CD14-positive monocyte (primary cell): ENCODE measurements around the gene PPP1R16B. TPM values are rescaled to one million over a fixed set of nuclear protein-coding genes. Genes with fewer than 3 reads are reported as not detected.

ENCODE experiments used
- DNase-seq, 3 donors: peaks; one replicate each; pipeline ENCODE4 v3.0.0-alpha.2; 2011 to 2022
- H2AFZ ChIP-seq: 2 replicates; pipeline ENCODE4 v1.6.0; 2012; ENCODE audit warnings: mild to moderate bottlenecking, low read depth, low read length, inconsistent platforms; ENCODE audit not compliant: insufficient read depth, poor library complexity, severe bottlenecking
- H3K27ac ChIP-seq, 2 donors: 1 replicate in 1 of 2; 2 replicates in 1 of 2; pipeline ENCODE4 v1.5.1; 2012 to 2013; ENCODE audit warnings: low read length in 2 of 2, control low read depth in 1 of 2, inconsistent platforms in 1 of 2, low read depth in 1 of 2, mild to moderate bottlenecking in 1 of 2
- H3K27me3 ChIP-seq, 2 donors: one replicate each; pipeline versions ENCODE4 v1.6.0 to v1.6.1; 2011 to 2013; ENCODE audit warnings: low read length in 2 of 2; ENCODE audit not compliant: control insufficient read depth in 2 of 2, insufficient read depth in 2 of 2
- H3K36me3 ChIP-seq, 2 donors: replicated peaks in 1 of 2; 1 replicate in 1 of 2; 2 replicates in 1 of 2; pipeline versions ENCODE4 v1.5.1 to v1.6.1; 2012 to 2013; ENCODE audit warnings: low read length in 2 of 2, control low read depth in 1 of 2, inconsistent platforms in 1 of 2, mild to moderate bottlenecking in 1 of 2; ENCODE audit not compliant: insufficient read depth in 2 of 2, control insufficient read depth in 1 of 2
- H3K4me1 ChIP-seq, 2 donors: 1 replicate in 1 of 2; 2 replicates in 1 of 2; pipeline versions ENCODE4 v1.5.1 to v1.6.1; 2012 to 2013; ENCODE audit warnings: low read length in 2 of 2, control low read depth in 1 of 2, inconsistent platforms in 1 of 2, mild to moderate bottlenecking in 1 of 2, moderate library complexity in 1 of 2; ENCODE audit not compliant: insufficient read depth in 2 of 2, control insufficient read depth in 1 of 2
- H3K4me2 ChIP-seq: replicated peaks from 2 replicates; pipeline ENCODE3; 2012; ENCODE audit warnings: low read length, moderate library complexity, mild to moderate bottlenecking; ENCODE audit not compliant: poor library complexity, severe bottlenecking; ENCODE audit errors: extremely low read depth
- H3K4me3 ChIP-seq, 3 experiments: fragments of 200-600 bp in 1 of 3; sonication (generic) in 1 of 3; replicated peaks in 1 of 3; 1 replicate in 2 of 3; 2 replicates in 1 of 3; pipeline ENCODE4 v1.5.1; 2011 to 2013; ENCODE audit warnings: low read length in 3 of 3, mild to moderate bottlenecking in 3 of 3, control low read depth in 2 of 3, low read depth in 2 of 3, inconsistent platforms in 1 of 3, moderate library complexity in 1 of 3
- H3K79me2 ChIP-seq: 2 replicates; pipeline ENCODE4 v1.6.0; 2012; ENCODE audit warnings: mild to moderate bottlenecking, control low read depth, inconsistent platforms, low read length, moderate library complexity; ENCODE audit not compliant: insufficient read depth
- H3K9ac ChIP-seq: 2 replicates; pipeline ENCODE4 v1.6.0; 2017; ENCODE audit warnings: low read length, mild to moderate bottlenecking; ENCODE audit not compliant: insufficient read depth, poor library complexity, severe bottlenecking
- H3K9me3 ChIP-seq, 2 donors: replicated peaks in 1 of 2; 1 replicate in 1 of 2; 2 replicates in 1 of 2; pipeline versions ENCODE4 v1.5.1 to v1.6.1; 2012 to 2013; ENCODE audit warnings: low read length in 2 of 2, control low read depth in 1 of 2; ENCODE audit not compliant: control insufficient read depth in 1 of 2, insufficient read depth in 1 of 2
- H4K20me1 ChIP-seq: 2 replicates; pipeline ENCODE4 v1.6.0; 2012; ENCODE audit warnings: mild to moderate bottlenecking, low read length, control low read depth, moderate library complexity; ENCODE audit not compliant: insufficient read depth
- H3K27ac Mint-ChIP-seq, 7 donors: one replicate each; pipeline ENCODE4 v1.8.0; 2020; ENCODE audit warnings: mild to moderate bottlenecking in 7 of 7, mixed read lengths in 7 of 7, moderate library complexity in 6 of 7, inconsistent platforms in 2 of 7
- H3K27me3 Mint-ChIP-seq, 3 donors: one replicate each; pipeline ENCODE4 v1.8.0; 2021 to 2022; ENCODE audit warnings: low read depth in 3 of 3, mild to moderate bottlenecking in 3 of 3, mixed read lengths in 3 of 3, moderate library complexity in 3 of 3, inconsistent platforms in 1 of 3
- H3K36me3 Mint-ChIP-seq, 2 donors: one replicate each; pipeline ENCODE4 v1.8.0; 2020; ENCODE audit warnings: mixed read lengths in 2 of 2, inconsistent platforms in 1 of 2, mild to moderate bottlenecking in 1 of 2
- H3K4me1 Mint-ChIP-seq: one replicate; pipeline ENCODE4 v1.8.0; 2020; ENCODE audit warnings: mild to moderate bottlenecking, mixed read lengths
- H3K4me3 Mint-ChIP-seq, 2 donors: one replicate each; pipeline ENCODE4 v1.8.0; 2020; ENCODE audit warnings: mild to moderate bottlenecking in 2 of 2, mixed read lengths in 2 of 2, moderate library complexity in 1 of 2
- H3K9me3 Mint-ChIP-seq, 7 donors: one replicate each; pipeline ENCODE4 v1.8.0; 2020 to 2022; ENCODE audit warnings: mixed read lengths in 7 of 7, mild to moderate bottlenecking in 6 of 7, moderate library complexity in 6 of 7, inconsistent platforms in 2 of 7
- WGBS: methylation state at CpG from one replicate; pipeline ENCODE4 v1.1.5; 2013; ENCODE audit warnings: missing lambda C conversion rate; ENCODE audit not compliant: insufficient coverage; 5-methylcytosine and 5-hydroxymethylcytosine counted together
- intact Hi-C, 2 donors: fragments of 100-400 bp; cut with micrococcal nuclease; formaldehyde crosslinking; loops; one replicate each; pipeline versions ENCODE4 v1.15.0 to v1.15.1; 2023
- polyA plus RNA-seq, 3 donors: library from polyadenylated mRNA; depleted of rRNA in 1 of 3; unstranded in 2 of 3; stranded (reverse) in 1 of 3; fragments of 300-500 nt in 2 of 3; fragments of >200 nt in 1 of 3; fragmentation: Illumina TruSeq in 2 of 3; gene quantifications; 1 replicate in 2 of 3; 2 replicates in 1 of 3; pipeline ENCODE4 v1.2.3, GENCODE V29; 2012 to 2021
- TF ChIP-seq, protein P1 (sequence below): fragments of 200-600 bp; IDR thresholded peaks from one replicate; pipeline ENCODE4 v1.8.0; 2022; ENCODE audit warnings: antibody characterized with exemption, mild to moderate bottlenecking

The PPP1R16B gene
- polyA plus RNA-seq, 3 donors, result 1.1 to 4.4 (median 1.4) TPM

DNA sequence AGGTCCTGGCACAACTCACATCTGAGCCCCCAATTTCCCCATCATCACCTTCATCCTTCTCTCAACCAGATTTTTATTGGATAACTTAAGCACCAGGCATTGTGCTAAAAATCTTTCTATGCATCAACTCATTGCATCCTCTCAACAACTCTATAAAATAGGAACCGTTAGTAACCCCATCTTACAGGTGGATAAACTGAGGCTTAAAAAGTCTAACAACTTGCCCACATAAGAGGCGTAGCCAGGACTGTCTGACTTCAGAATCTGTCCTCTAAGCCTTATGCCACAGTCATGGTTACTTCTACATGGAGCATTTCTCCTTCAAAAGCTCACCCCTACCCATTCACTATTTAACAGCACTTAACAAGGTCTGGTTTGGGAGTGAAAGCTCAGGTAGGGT lies 51.1 kb downstream of the PPP1R16B start:
- Mint-ChIP-seq H3K4me1 (peaks cover 42% of the 10 kb centered on the region), H3K27me3 (peaks cover 0 to 3% (median 2%) of the 10 kb centered on the region in 3 donors), H3K9me3 (peaks cover 0 to 2% (median 0%) of the 10 kb centered on the region in 7 donors), H3K27ac (no peak overlapping the region), H3K36me3 (peaks cover 0 to 8% of the 10 kb centered on the region in 2 donors), H3K4me3 (no peak overlapping the region)
- TF ChIP-seq, protein P1, sequence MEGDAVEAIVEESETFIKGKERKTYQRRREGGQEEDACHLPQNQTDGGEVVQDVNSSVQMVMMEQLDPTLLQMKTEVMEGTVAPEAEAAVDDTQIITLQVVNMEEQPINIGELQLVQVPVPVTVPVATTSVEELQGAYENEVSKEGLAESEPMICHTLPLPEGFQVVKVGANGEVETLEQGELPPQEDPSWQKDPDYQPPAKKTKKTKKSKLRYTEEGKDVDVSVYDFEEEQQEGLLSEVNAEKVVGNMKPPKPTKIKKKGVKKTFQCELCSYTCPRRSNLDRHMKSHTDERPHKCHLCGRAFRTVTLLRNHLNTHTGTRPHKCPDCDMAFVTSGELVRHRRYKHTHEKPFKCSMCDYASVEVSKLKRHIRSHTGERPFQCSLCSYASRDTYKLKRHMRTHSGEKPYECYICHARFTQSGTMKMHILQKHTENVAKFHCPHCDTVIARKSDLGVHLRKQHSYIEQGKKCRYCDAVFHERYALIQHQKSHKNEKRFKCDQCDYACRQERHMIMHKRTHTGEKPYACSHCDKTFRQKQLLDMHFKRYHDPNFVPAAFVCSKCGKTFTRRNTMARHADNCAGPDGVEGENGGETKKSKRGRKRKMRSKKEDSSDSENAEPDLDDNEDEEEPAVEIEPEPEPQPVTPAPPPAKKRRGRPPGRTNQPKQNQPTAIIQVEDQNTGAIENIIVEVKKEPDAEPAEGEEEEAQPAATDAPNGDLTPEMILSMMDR, result no peak
- Histone ChIP-seq H3K36me3 (no peaks in the 10 kb centered on the region), H4K20me1 (no peaks in the 10 kb centered on the region), H3K4me1 (peaks cover 10 to 12% of the 10 kb centered on the region in 2 donors), H3K79me2 (no peaks in the 10 kb centered on the region), H3K9me3 (no peaks in the 10 kb centered on the region), H3K27me3 (no peaks in the 10 kb centered on the region), H3K9ac (no peak overlapping the region), H3K27ac (no peak overlapping the region), H3K4me3 (no peak overlapping the region), H2AFZ (no peak overlapping the region), H3K4me2 (no peak overlapping the region)
- 100% methylated on average over 1 of the region's 2 CpGs for WGBS
- DNase-seq, result no peak
- intact Hi-C loops, result no loop called here

DNA sequence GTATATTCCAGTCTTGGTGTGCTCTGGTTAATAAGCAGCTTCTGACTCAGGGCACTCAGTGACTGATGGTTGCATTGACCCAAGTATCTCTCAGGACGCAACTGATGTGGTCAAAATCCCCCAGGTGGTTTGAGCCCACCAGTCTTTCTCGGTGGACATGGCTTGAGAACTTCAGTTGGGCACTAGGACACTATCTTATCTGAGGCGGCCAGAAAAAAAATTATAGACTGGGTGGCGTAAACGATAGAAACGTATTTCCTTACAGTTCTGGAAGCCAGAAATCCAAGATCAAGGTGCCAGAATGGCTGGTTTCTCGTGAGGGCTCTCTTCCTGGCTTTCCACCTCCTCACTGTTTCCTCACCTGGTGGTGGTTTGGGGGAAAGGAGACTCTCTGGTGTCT lies 52.2 kb downstream of the PPP1R16B start:
- Mint-ChIP-seq H3K4me3 (no peak overlapping the region), H3K27ac (no peak overlapping the region), H3K27me3 (peaks cover 0 to 3% (median 2%) of the 10 kb centered on the region in 3 donors), H3K4me1 (peaks cover 52% of the 10 kb centered on the region), H3K36me3 (peaks cover 0 to 8% of the 10 kb centered on the region in 2 donors), H3K9me3 (peaks cover 0 to 2% (median 0%) of the 10 kb centered on the region in 7 donors)
- peaks cover 13 to 17% of the 10 kb centered on the region in 2 donors for H3K4me1 ChIP-seq
- no peak overlapping the region for H3K27ac ChIP-seq
- intact Hi-C loops, result no loop called here
- no peaks in the 10 kb centered on the region for H3K36me3 ChIP-seq
- no peaks in the 10 kb centered on the region for H3K27me3 ChIP-seq
- H3K79me2 ChIP-seq, result no peaks in the 10 kb centered on the region
- WGBS, result 100% methylated on average over 3 of the region's 7 CpGs
- DNase-seq, result no peak
- no peak overlapping the region for H3K4me3 ChIP-seq
- H3K4me2 ChIP-seq, result no peak overlapping the region
- H3K9me3 ChIP-seq, result no peaks in the 10 kb centered on the region
- H2AFZ ChIP-seq, result no peak overlapping the region
- H4K20me1 ChIP-seq, result no peaks in the 10 kb centered on the region
- H3K9ac ChIP-seq, result no peak overlapping the region
- TF ChIP-seq, protein P1, result no peak
